ENCODE results near the gene COMMD3. TPM values are rescaled to one million over a fixed set of nuclear protein-coding genes. Genes with fewer than 3 reads are reported as not detected.
A peak's percentile ranks its signal among the peaks of the same experiment; 100 is the strongest.

The COMMD3 gene
- total and polyA plus RNA-seq, 2 of the 4 experiments (the other 2 are of a cell fraction): 30.8 to 44.8 TPM

DNA sequence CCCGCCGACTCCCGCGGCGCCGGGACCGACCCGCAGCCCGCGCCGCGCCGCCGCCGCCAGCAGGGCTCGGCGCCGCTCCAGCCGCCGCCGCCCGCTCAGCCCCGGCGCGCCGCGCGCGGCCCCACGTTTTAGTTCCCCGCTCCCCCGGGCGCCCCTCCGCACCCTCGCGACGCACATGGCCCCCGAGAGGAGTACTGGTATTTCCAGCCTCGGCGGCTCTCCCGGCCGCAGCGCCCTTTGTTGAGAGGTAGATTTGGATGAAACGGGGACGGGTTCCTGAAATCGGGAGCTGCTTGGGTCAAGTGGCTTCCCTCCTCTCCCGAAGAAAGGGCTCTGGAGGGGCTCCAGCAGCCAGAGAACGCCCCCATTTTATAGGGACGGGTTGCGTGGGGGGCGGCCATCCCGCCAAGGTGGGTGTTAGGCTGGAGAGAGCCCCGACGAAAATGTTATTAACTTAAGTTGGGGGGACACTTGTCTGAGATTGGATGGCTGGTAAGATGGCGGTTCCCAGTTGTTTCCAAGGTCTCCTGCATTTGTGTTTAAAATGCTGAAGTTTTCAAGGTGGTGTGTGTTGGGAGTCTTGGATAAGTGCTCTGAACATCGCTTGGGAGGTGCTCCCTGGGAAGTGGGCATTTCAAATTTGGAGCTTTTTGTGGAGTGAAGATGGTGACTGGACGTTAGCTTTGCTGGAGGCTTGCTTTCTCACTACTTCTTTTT is 5.9 kb downstream of the COMMD3 start:
- WGBS, 2 experiments (ENCODE audit: extremely low coverage in 2 of 2, insufficient read length in 1 of 2): 10% methylated on average over 2 of the region's 57 CpGs; no CpG with 5 or more reads in 1 of the 2 experiments
- peaks cover 13% of the 10 kb centered on the region; the same call in 1 of the 2 replicates for H4K20me1 ChIP-seq (ENCODE audit: insufficient read depth, low read length)
- CTCF ChIA-PET: interaction anchor here (0.7 kb wide), 2 partner anchors 165 to 667 kb away, joined by 3 to 4 read pairs; no protein-coding TSS in a partner anchor

More for the DNA sequence above, 5.9 kb downstream of the COMMD3 start:
- Histone ChIP-seq H3K9me3 (ENCODE audit: control insufficient read depth, insufficient read depth, low read length) (0 out of 2 replicates have a peak, but pooled peaks cover 3% of the 10 kb centered on the region), H3K36me3 (ENCODE audit: control insufficient read depth, insufficient read depth, low read length) (no peaks in the 10 kb centered on the region), H3K4me2 (ENCODE audit: low read depth, low read length) (peak overlapping the region; percentile 94), H2AK9ac (replicated peaks; ENCODE audit: low read depth, low read length, poor library complexity) (peak overlapping the region; percentile 79), H3K27me3 (ENCODE audit: control insufficient read depth, insufficient read depth, low read length) (peaks cover 21% of the 10 kb centered on the region), H2AFZ (replicated peaks; ENCODE audit: low read length, poor library complexity) (peak overlapping the region; percentile 67), H3K4me1 (ENCODE audit: control insufficient read depth, insufficient read depth, low read length) (no peaks in the 10 kb centered on the region; the same call in 1 of the 2 replicates), H4K5ac (ENCODE audit: low read depth, low read length) (no peak overlapping the region), H2BK15ac (ENCODE audit: low read depth, low read length) (no peak overlapping the region), H3K27ac (ENCODE audit: insufficient read depth, low read length) (no peak overlapping the region; the same call in 1 of the 2 replicates), H2BK5ac (ENCODE audit: low read depth, low read length, poor library complexity, severe bottlenecking) (no peak overlapping the region), H3K9me1 (ENCODE audit: insufficient read depth, low read length) (no peaks in the 10 kb centered on the region; the same call in 1 of the 2 replicates), H3K23ac (ENCODE audit: low read depth, low read length) (peak overlapping the region; percentile 84; the same call in 1 of the 2 replicates), H2BK120ac (ENCODE audit: low read depth, low read length) (no peak overlapping the region), H4K91ac (ENCODE audit: insufficient read depth, low read depth, low read length) (no peak overlapping the region), H4K8ac (ENCODE audit: low read depth in 2 of 2, low read length in 2 of 2) (no peak overlapping the region), H3K79me1 (ENCODE audit: low read depth in 1 of 2, low read length in 2 of 2) (peaks cover 27 to 30% of the 10 kb centered on the region in 2 experiments), H3K9ac (ENCODE audit: low read depth, low read length) (peak overlapping the region; percentile 72), H2BK20ac (ENCODE audit: low read depth, low read length) (no peak overlapping the region), H3K56ac (ENCODE audit: extremely low read depth, insufficient read depth, low read length) (no peak overlapping the region), H3K14ac (replicated peaks; ENCODE audit: low read depth, low read length) (peak overlapping the region; percentile 61; the same call in 1 of the 2 replicates), H3K18ac (ENCODE audit: low read depth, low read length) (no peak overlapping the region), H2AK5ac (ENCODE audit: low read depth, low read length) (no peak overlapping the region; the same call in 1 of the 2 replicates), H3K4ac (ENCODE audit: low read depth, low read length) (0 out of 2 replicates have a peak overlapping the region, but pooled peaks have one; percentile 9), H3K4me3 (ENCODE audit: insufficient read depth, low read depth, low read length) (peak overlapping the region; percentile 65)
- DNase-seq (no peak), ATAC-seq (ENCODE audit: low read depth) (no peak)
- in situ Hi-C loops (cut with MboI; ENCODE audit: low sequenced_read_pairs) (loop anchor here (10.0 to 25.0 kb wide), 2 partner anchors 503 to 810 kb away; no protein-coding TSS in a partner anchor), dilution Hi-C loops (cut with HindIII; ENCODE audit: low sequenced_read_pairs, unreplicated experiment) (no loop called here), intact Hi-C loops (cut with micrococcal nuclease) (loop anchor here (10.0 kb wide), 1 partner anchor 233 kb away; no protein-coding TSS in a partner anchor)
- no TSS peak for BruUV-seq (replicated peaks)
- POLR2A ChIA-PET (ENCODE audit: unreplicated experiment): no interaction called here
- TF ChIP-seq CHD1 (IDR thresholded peaks at IDR 0.05; ENCODE audit: low read depth, low read length): no peak
